WTC11 (cell line): ENCODE results near the gene SBF2. TPM values are rescaled to one million over a fixed set of nuclear protein-coding genes. Genes with fewer than 3 reads are reported as not detected.

Source experiments
- ATAC-seq: fragments of 200-7000 bp; cut with Tn5 transposase; 2 replicates; pipeline ENCODE4 v1.10.0; 2021; ENCODE audit warnings: mild to moderate bottlenecking, moderate library complexity
- CTCF ChIA-PET: fragments of 300-600 bp; sonication (Branson Sonifier 250); formaldehyde crosslinking; loops from one replicate; lab custom pipeline; 2021; ENCODE audit warnings: antibody characterized with exemption; lab: Charles Lee
- POLR2A ChIA-PET: fragments of 350-600 bp; sonication (Branson Sonifier 250); formaldehyde crosslinking; loops from one replicate; lab custom pipeline; 2021; ENCODE audit warnings: antibody characterized with exemption; lab: Charles Lee
- DNase-seq: peaks from one replicate; pipeline ENCODE4 v3.0.0; 2021; ENCODE audit warnings: low spot score
- H3K27ac Mint-ChIP-seq: 2 replicates; pipeline ENCODE4 v1.8.0; 2021; ENCODE audit warnings: mixed read lengths
- H3K27me3 Mint-ChIP-seq: 2 replicates; pipeline ENCODE4 v1.8.0; 2021; ENCODE audit warnings: low read depth, mild to moderate bottlenecking, moderate library complexity, mixed read lengths
- H3K36me3 Mint-ChIP-seq: 2 replicates; pipeline ENCODE4 v1.8.0; 2021; ENCODE audit warnings: mixed read lengths
- H3K4me1 Mint-ChIP-seq: 2 replicates; pipeline ENCODE4 v1.8.0; 2022; ENCODE audit warnings: mixed read lengths
- H3K4me3 Mint-ChIP-seq: 2 replicates; pipeline ENCODE4 v1.8.0; 2021; ENCODE audit warnings: mild to moderate bottlenecking, moderate library complexity, mixed read lengths
- H3K9me3 Mint-ChIP-seq: 2 replicates; pipeline ENCODE4 v1.8.0; 2021; ENCODE audit warnings: mixed read lengths
- ELF4 ChIP-seq: sonication (generic); formaldehyde crosslinking; IDR thresholded peaks from 2 replicates; pipeline ENCODE4 v1.8.1; 2022; ENCODE audit warnings: low read depth, mild to moderate bottlenecking, moderate library complexity, missing genetic modification reagents
- FOXK1 ChIP-seq: sonication (generic); formaldehyde crosslinking; IDR thresholded peaks from 2 replicates; pipeline ENCODE4 v1.8.0; 2022; ENCODE audit warnings: mild to moderate bottlenecking, moderate library complexity, missing genetic modification reagents
- GRHL2 ChIP-seq: fragments of 250-450 bp; sonication (Bioruptor Pico); IDR thresholded peaks from 2 replicates; pipeline ENCODE4 v1.8.0; 2022; ENCODE audit warnings: mild to moderate bottlenecking, moderate library complexity; ENCODE audit not compliant: insufficient replicate concordance, severe bottlenecking
- IRF2 ChIP-seq: sonication (generic); formaldehyde crosslinking; IDR thresholded peaks from 2 replicates; pipeline ENCODE4 v1.8.0; 2022; ENCODE audit warnings: low read depth, missing genetic modification reagents, borderline replicate concordance
- JUN ChIP-seq: sonication (generic); formaldehyde crosslinking; IDR thresholded peaks from 2 replicates; pipeline ENCODE4 v1.8.0; 2023; ENCODE audit warnings: mild to moderate bottlenecking, missing genetic modification reagents
- MXD4 ChIP-seq: fragments of 250-450 bp; sonication (Bioruptor Pico); IDR thresholded peaks from 2 replicates; pipeline ENCODE4 v1.8.0; 2021; ENCODE audit warnings: mild to moderate bottlenecking, moderate library complexity, borderline replicate concordance
- NFE2L1 ChIP-seq: sonication (generic); formaldehyde crosslinking; IDR thresholded peaks from 2 replicates; pipeline ENCODE4 v1.8.1; 2023; ENCODE audit warnings: missing genetic modification reagents
- NR1H2 ChIP-seq: sonication (generic); formaldehyde crosslinking; IDR thresholded peaks from 2 replicates; pipeline ENCODE4 v1.9.0; 2021; ENCODE audit warnings: mild to moderate bottlenecking, moderate library complexity, missing genetic modification reagents
- SMAD3 ChIP-seq: sonication (generic); formaldehyde crosslinking; IDR thresholded peaks from 2 replicates; pipeline ENCODE4 v1.8.0; 2022; ENCODE audit warnings: missing genetic modification reagents, mild to moderate bottlenecking, borderline replicate concordance
- ZBTB21 ChIP-seq: sonication (generic); formaldehyde crosslinking; IDR thresholded peaks from 2 replicates; pipeline ENCODE4 v1.8.1; 2023; ENCODE audit warnings: mild to moderate bottlenecking, missing genetic modification reagents, borderline replicate concordance
- ZNF121 ChIP-seq: sonication (generic); formaldehyde crosslinking; IDR thresholded peaks from 2 replicates; pipeline ENCODE4 v1.8.0; 2023; ENCODE audit warnings: missing genetic modification reagents
- total RNA-seq: library from RNA; stranded (reverse); gene quantifications from 3 replicates; pipeline ENCODE4 v1.2.3, GENCODE V29; 2021
- TF ChIP-seq, protein P1 (sequence below): fragments of 250-450 bp; sonication (Bioruptor Pico); IDR thresholded peaks from 2 replicates; pipeline ENCODE4 v1.9.0; 2021; ENCODE audit warnings: mild to moderate bottlenecking, borderline replicate concordance
- TF ChIP-seq, protein P2 (sequence below): sonication (generic); formaldehyde crosslinking; IDR thresholded peaks from 2 replicates; pipeline ENCODE4 v1.8.1; 2022; ENCODE audit warnings: mild to moderate bottlenecking, moderate library complexity, missing genetic modification reagents
- TF ChIP-seq, protein P3 (sequence below): sonication (generic); formaldehyde crosslinking; IDR thresholded peaks from 2 replicates; pipeline ENCODE4 v1.8.1; 2023; ENCODE audit warnings: mild to moderate bottlenecking, missing genetic modification reagents, moderate library complexity
- TF ChIP-seq, protein P4 (sequence below): sonication (generic); formaldehyde crosslinking; IDR thresholded peaks from 2 replicates; pipeline ENCODE4 v1.8.1; 2023; ENCODE audit warnings: mild to moderate bottlenecking, moderate library complexity, missing genetic modification reagents
- TF ChIP-seq, protein P5 (sequence below): sonication (generic); formaldehyde crosslinking; IDR thresholded peaks from 2 replicates; pipeline ENCODE4 v1.8.1; 2022; ENCODE audit warnings: missing genetic modification reagents, borderline replicate concordance
- TF ChIP-seq, protein P6 (sequence below): sonication (generic); formaldehyde crosslinking; IDR thresholded peaks from 2 replicates; pipeline ENCODE4 v1.8.1; 2022; ENCODE audit warnings: low read depth, missing genetic modification reagents, borderline replicate concordance
- TF ChIP-seq, protein P7 (sequence below): sonication (generic); formaldehyde crosslinking; IDR thresholded peaks from 2 replicates; pipeline ENCODE4 v1.8.0; 2023; ENCODE audit warnings: missing genetic modification reagents, mild to moderate bottlenecking, borderline replicate concordance

SBF2 gene
- total RNA-seq, 1 experiment from 2014 or later, result 47.6 TPM

DNA sequence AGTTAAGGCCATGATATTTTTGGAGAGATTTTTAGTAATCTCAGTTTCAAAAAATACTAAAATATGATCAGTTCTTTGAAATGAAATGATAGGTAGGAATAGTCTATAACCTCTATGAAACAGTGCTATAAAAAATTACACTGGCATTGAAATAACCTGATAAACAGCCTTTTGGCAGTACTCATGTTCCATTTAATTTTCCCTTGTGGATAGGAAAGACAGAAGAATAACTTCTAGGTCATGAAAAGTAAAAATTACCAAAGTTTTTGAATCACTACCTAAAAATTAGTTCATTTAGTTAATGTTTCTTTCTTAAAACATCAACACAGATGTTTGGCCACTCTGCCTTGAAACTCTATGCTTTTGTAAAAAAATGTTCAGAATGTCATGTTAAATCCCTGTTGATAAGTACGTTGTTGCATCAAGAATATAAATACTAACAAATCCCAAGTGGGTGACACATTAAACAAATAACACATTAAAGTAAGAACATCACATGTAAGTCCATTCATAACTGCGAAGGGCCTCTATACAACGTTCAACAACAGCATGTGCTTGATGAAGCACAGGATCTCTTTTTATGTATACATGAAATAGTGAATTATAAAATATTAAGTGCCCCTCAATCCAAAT, 339.9 kb downstream of the SBF2 start (continued):
- TF ChIP-seq, protein P1, sequence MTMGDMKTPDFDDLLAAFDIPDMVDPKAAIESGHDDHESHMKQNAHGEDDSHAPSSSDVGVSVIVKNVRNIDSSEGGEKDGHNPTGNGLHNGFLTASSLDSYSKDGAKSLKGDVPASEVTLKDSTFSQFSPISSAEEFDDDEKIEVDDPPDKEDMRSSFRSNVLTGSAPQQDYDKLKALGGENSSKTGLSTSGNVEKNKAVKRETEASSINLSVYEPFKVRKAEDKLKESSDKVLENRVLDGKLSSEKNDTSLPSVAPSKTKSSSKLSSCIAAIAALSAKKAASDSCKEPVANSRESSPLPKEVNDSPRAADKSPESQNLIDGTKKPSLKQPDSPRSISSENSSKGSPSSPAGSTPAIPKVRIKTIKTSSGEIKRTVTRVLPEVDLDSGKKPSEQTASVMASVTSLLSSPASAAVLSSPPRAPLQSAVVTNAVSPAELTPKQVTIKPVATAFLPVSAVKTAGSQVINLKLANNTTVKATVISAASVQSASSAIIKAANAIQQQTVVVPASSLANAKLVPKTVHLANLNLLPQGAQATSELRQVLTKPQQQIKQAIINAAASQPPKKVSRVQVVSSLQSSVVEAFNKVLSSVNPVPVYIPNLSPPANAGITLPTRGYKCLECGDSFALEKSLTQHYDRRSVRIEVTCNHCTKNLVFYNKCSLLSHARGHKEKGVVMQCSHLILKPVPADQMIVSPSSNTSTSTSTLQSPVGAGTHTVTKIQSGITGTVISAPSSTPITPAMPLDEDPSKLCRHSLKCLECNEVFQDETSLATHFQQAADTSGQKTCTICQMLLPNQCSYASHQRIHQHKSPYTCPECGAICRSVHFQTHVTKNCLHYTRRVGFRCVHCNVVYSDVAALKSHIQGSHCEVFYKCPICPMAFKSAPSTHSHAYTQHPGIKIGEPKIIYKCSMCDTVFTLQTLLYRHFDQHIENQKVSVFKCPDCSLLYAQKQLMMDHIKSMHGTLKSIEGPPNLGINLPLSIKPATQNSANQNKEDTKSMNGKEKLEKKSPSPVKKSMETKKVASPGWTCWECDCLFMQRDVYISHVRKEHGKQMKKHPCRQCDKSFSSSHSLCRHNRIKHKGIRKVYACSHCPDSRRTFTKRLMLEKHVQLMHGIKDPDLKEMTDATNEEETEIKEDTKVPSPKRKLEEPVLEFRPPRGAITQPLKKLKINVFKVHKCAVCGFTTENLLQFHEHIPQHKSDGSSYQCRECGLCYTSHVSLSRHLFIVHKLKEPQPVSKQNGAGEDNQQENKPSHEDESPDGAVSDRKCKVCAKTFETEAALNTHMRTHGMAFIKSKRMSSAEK (CRISPR knock-in tag), result no peak
- TF ChIP-seq, protein P2, sequence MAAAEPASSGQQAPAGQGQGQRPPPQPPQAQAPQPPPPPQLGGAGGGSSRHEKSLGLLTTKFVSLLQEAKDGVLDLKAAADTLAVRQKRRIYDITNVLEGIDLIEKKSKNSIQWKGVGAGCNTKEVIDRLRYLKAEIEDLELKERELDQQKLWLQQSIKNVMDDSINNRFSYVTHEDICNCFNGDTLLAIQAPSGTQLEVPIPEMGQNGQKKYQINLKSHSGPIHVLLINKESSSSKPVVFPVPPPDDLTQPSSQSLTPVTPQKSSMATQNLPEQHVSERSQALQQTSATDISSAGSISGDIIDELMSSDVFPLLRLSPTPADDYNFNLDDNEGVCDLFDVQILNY (CRISPR knock-in tag), result no peak
- TF ChIP-seq, protein P3, sequence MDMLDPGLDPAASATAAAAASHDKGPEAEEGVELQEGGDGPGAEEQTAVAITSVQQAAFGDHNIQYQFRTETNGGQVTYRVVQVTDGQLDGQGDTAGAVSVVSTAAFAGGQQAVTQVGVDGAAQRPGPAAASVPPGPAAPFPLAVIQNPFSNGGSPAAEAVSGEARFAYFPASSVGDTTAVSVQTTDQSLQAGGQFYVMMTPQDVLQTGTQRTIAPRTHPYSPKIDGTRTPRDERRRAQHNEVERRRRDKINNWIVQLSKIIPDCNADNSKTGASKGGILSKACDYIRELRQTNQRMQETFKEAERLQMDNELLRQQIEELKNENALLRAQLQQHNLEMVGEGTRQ (CRISPR knock-in tag), result no peak
- no peak for TF ChIP-seq ZNF121 (CRISPR knock-in tag)
- TF ChIP-seq, protein P4, sequence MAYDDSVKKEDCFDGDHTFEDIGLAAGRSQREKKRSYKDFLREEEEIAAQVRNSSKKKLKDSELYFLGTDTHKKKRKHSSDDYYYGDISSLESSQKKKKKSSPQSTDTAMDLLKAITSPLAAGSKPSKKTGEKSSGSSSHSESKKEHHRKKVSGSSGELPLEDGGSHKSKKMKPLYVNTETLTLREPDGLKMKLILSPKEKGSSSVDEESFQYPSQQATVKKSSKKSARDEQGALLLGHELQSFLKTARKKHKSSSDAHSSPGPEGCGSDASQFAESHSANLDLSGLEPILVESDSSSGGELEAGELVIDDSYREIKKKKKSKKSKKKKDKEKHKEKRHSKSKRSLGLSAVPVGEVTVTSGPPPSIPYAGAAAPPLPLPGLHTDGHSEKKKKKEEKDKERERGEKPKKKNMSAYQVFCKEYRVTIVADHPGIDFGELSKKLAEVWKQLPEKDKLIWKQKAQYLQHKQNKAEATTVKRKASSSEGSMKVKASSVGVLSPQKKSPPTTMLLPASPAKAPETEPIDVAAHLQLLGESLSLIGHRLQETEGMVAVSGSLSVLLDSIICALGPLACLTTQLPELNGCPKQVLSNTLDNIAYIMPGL, result no peak
- TF ChIP-seq, protein P5, sequence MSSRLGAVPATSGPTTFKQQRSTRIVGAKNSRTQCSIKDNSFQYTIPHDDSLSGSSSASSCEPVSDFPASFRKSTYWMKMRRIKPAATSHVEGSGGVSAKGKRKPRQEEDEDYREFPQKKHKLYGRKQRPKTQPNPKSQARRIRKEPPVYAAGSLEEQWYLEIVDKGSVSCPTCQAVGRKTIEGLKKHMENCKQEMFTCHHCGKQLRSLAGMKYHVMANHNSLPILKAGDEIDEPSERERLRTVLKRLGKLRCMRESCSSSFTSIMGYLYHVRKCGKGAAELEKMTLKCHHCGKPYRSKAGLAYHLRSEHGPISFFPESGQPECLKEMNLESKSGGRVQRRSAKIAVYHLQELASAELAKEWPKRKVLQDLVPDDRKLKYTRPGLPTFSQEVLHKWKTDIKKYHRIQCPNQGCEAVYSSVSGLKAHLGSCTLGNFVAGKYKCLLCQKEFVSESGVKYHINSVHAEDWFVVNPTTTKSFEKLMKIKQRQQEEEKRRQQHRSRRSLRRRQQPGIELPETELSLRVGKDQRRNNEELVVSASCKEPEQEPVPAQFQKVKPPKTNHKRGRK (CRISPR knock-in tag), result no peak
- no peak for TF ChIP-seq NR1H2 (CRISPR knock-in tag)
- TF ChIP-seq, protein P6, sequence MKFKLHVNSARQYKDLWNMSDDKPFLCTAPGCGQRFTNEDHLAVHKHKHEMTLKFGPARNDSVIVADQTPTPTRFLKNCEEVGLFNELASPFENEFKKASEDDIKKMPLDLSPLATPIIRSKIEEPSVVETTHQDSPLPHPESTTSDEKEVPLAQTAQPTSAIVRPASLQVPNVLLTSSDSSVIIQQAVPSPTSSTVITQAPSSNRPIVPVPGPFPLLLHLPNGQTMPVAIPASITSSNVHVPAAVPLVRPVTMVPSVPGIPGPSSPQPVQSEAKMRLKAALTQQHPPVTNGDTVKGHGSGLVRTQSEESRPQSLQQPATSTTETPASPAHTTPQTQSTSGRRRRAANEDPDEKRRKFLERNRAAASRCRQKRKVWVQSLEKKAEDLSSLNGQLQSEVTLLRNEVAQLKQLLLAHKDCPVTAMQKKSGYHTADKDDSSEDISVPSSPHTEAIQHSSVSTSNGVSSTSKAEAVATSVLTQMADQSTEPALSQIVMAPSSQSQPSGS (CRISPR knock-in tag), result no peak
- TF ChIP-seq ELF4 (CRISPR knock-in tag), result no peak
- no peak for TF ChIP-seq NFE2L1 (CRISPR knock-in tag)
- TF ChIP-seq JUN (CRISPR knock-in tag), result no peak
- no peak for TF ChIP-seq IRF2 (CRISPR knock-in tag)

DNA sequence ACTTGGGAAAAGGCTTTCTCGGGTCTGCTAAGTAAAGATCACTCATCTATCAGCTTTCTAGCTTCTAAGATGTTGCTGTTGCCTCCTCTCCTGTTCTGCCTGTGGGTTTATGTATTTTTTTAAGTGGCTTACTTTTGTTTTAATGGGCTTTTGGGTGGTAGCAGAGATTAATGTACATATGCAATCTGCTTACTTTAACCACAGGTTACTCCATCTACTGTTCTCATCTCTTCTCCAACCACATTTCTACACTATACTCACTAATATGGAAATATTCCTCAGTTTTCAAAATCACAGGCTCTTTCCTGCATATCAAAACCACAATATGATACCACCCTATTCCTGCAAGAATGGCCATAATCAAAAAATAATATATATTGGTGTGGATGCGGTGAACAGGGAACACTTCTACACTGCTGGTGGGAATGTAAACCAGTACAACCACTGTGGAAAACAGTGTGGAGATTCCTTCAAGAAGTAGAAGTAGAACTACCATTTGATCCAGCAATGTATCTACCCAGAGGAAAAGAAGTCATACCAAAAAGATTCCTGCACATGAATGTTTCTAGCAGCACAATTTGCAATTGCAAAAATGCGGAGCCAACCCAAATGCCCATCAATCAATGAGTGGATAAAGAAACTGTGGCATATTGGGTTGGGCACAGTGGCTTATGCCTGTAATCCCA, 341.4 kb downstream of the SBF2 start:
- POLR2A ChIA-PET, result no interaction called here
- H3K4me1 Mint-ChIP-seq, result peaks cover 6% of the 10 kb centered on the region
- TF ChIP-seq SMAD3 (CRISPR knock-in tag) (no peak), GRHL2 (no peak), ZBTB21 (CRISPR knock-in tag) (no peak), FOXK1 (CRISPR knock-in tag) (no peak), MXD4 (CRISPR knock-in tag) (no peak)
- TF ChIP-seq, protein P7, sequence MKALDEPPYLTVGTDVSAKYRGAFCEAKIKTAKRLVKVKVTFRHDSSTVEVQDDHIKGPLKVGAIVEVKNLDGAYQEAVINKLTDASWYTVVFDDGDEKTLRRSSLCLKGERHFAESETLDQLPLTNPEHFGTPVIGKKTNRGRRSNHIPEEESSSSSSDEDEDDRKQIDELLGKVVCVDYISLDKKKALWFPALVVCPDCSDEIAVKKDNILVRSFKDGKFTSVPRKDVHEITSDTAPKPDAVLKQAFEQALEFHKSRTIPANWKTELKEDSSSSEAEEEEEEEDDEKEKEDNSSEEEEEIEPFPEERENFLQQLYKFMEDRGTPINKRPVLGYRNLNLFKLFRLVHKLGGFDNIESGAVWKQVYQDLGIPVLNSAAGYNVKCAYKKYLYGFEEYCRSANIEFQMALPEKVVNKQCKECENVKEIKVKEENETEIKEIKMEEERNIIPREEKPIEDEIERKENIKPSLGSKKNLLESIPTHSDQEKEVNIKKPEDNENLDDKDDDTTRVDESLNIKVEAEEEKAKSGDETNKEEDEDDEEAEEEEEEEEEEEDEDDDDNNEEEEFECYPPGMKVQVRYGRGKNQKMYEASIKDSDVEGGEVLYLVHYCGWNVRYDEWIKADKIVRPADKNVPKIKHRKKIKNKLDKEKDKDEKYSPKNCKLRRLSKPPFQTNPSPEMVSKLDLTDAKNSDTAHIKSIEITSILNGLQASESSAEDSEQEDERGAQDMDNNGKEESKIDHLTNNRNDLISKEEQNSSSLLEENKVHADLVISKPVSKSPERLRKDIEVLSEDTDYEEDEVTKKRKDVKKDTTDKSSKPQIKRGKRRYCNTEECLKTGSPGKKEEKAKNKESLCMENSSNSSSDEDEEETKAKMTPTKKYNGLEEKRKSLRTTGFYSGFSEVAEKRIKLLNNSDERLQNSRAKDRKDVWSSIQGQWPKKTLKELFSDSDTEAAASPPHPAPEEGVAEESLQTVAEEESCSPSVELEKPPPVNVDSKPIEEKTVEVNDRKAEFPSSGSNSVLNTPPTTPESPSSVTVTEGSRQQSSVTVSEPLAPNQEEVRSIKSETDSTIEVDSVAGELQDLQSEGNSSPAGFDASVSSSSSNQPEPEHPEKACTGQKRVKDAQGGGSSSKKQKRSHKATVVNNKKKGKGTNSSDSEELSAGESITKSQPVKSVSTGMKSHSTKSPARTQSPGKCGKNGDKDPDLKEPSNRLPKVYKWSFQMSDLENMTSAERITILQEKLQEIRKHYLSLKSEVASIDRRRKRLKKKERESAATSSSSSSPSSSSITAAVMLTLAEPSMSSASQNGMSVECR (CRISPR knock-in tag), result no peak

More for the DNA sequence above, 341.4 kb downstream of the SBF2 start:
- Mint-ChIP-seq H3K27ac (no peak overlapping the region), H3K27me3 (no peaks in the 10 kb centered on the region), H3K36me3 (peaks cover 9% of the 10 kb centered on the region; the same call in 1 of the 2 replicates), H3K4me3 (no peak overlapping the region), H3K9me3 (0 out of 2 replicates have a peak, but pooled peaks cover 3% of the 10 kb centered on the region)
- ATAC-seq (no peak), DNase-seq (no peak)
- CTCF ChIA-PET, result no interaction called here
